Thoracic aorta endothelial cell (primary cell): ENCODE results near the gene AKNA. TPM values are rescaled to one million over a fixed set of nuclear protein-coding genes. Genes with fewer than 3 reads are reported as not detected.

Experiments
- total RNA-seq: library from RNA; depleted of rRNA; stranded (reverse); fragments of >200 nt; gene quantifications from 2 replicates; pipeline ENCODE4 v1.2.3, GENCODE V29; 2012

The AKNA gene, protein sequence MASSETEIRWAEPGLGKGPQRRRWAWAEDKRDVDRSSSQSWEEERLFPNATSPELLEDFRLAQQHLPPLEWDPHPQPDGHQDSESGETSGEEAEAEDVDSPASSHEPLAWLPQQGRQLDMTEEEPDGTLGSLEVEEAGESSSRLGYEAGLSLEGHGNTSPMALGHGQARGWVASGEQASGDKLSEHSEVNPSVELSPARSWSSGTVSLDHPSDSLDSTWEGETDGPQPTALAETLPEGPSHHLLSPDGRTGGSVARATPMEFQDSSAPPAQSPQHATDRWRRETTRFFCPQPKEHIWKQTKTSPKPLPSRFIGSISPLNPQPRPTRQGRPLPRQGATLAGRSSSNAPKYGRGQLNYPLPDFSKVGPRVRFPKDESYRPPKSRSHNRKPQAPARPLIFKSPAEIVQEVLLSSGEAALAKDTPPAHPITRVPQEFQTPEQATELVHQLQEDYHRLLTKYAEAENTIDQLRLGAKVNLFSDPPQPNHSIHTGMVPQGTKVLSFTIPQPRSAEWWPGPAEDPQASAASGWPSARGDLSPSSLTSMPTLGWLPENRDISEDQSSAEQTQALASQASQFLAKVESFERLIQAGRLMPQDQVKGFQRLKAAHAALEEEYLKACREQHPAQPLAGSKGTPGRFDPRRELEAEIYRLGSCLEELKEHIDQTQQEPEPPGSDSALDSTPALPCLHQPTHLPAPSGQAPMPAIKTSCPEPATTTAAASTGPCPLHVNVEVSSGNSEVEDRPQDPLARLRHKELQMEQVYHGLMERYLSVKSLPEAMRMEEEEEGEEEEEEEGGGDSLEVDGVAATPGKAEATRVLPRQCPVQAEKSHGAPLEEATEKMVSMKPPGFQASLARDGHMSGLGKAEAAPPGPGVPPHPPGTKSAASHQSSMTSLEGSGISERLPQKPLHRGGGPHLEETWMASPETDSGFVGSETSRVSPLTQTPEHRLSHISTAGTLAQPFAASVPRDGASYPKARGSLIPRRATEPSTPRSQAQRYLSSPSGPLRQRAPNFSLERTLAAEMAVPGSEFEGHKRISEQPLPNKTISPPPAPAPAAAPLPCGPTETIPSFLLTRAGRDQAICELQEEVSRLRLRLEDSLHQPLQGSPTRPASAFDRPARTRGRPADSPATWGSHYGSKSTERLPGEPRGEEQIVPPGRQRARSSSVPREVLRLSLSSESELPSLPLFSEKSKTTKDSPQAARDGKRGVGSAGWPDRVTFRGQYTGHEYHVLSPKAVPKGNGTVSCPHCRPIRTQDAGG (N-terminal part only)
- total RNA-seq = 10.1 and 15.1 TPM in 2 replicates

DNA sequence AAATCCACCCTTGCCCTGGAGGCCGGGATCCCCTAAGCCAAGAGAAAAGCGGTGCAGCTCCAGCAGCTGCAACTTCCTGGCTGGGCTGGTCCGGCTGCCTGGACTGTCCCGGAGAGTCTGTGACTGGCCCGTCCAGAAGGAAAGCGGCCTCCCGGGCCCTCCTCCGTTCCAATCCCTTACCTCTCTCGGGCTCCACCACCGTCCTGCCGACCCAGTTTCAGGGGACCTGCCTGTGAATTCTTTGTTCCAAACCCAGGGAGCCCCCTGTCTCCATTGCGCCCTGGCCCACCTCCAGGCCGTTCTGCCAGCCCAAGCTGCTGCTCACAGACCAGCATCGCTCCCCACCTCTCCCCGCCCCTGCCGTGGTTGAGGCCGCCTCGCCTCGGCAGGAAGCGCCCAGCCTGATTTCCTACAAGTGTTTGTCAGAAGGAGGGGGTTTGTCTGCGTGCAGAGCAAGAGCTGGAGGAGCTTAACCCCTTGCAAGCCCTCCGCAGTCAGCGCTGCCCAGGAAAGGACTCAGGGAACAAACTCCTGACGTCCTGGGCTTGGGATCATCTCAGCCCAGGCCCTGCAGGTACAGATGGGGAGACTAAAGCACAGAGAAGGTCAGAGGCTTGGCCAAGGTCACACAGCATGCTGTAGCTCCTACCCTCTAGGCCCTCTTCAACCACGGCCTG is at the start of gene AKNA:
Gene AKNA, minus strand, starts transcription at position 303 of the 677 bp plus-strand sequence. CDS start 6,649 bp downstream, outside the sequence.

DNA sequence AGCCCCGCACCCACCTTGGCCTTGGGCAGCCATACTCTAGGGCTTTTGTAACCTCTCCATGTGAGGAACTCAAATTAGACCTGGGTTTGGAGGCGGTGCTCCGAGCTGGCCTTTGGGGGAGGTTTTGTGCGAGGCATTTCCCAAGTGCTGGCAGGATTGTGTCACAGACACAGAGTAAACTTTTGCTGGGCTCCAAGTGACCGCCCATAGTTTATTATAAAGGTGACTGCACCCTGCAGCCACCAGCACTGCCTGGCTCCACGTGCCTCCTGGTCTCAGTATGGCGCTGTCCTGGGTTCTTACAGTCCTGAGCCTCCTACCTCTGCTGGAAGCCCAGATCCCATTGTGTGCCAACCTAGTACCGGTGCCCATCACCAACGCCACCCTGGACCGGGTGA is 58.2 kb downstream of the AKNA start, which contains the start of gene ORM2:
Gene ORM2, plus strand, starts transcription at position 245 of the 398 bp plus-strand sequence. Its CDS starts 36 bp downstream, at position 281.

DNA sequence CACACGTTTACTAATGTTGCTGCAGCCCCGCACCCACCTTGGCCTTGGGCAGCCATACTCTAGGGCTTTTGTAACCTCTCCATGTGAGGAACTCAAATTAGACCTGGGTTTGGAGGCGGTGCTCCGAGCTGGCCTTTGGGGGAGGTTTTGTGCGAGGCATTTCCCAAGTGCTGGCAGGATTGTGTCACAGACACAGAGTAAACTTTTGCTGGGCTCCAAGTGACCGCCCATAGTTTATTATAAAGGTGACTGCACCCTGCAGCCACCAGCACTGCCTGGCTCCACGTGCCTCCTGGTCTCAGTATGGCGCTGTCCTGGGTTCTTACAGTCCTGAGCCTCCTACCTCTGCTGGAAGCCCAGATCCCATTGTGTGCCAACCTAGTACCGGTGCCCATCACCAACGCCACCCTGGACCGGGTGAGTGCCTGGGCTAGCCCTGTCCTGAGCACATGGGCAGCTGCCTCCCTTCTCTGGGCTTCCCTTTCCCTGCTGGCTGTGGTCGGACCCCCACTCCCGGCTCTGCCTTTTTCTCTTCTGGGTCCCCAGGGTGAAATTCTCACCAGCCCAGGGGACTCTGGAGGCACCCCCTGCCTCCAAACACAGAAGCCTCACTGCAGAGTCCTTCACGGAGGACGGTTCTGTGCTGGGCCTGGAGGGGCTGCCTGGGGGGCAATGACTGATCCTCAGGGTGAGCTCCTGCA is 64.8 kb downstream of the AKNA start, which contains the start of gene ORM1:
Gene ORM1, plus strand, starts transcription at position 268 of the 701 bp plus-strand sequence. Its CDS starts 36 bp downstream, at position 304.

Other genes starting within 250 kb of the AKNA start
- 19.4 and 23.2 TPM in 2 replicates for gene COL27A1, start 232.4 kb downstream of the AKNA start, total RNA-seq
- not detected in 2 replicates for gene ORM1, start 64.9 kb downstream of the AKNA start, total RNA-seq
- not detected in 2 replicates for gene ORM2, start 58.1 kb downstream of the AKNA start, total RNA-seq
- 0.22 and 0.66 TPM in 2 replicates for gene WHRN, start 117.5 kb upstream of the AKNA start, total RNA-seq
- gene ATP6V1G1, start 199.8 kb upstream of the AKNA start, total RNA-seq = 101 and 110 TPM in 2 replicates
- 6.3 and 6.6 TPM in 2 replicates for gene TMEM268, start 223.3 kb upstream of the AKNA start, total RNA-seq